Measurements from ENCODE around the gene CBX2.

DNA sequence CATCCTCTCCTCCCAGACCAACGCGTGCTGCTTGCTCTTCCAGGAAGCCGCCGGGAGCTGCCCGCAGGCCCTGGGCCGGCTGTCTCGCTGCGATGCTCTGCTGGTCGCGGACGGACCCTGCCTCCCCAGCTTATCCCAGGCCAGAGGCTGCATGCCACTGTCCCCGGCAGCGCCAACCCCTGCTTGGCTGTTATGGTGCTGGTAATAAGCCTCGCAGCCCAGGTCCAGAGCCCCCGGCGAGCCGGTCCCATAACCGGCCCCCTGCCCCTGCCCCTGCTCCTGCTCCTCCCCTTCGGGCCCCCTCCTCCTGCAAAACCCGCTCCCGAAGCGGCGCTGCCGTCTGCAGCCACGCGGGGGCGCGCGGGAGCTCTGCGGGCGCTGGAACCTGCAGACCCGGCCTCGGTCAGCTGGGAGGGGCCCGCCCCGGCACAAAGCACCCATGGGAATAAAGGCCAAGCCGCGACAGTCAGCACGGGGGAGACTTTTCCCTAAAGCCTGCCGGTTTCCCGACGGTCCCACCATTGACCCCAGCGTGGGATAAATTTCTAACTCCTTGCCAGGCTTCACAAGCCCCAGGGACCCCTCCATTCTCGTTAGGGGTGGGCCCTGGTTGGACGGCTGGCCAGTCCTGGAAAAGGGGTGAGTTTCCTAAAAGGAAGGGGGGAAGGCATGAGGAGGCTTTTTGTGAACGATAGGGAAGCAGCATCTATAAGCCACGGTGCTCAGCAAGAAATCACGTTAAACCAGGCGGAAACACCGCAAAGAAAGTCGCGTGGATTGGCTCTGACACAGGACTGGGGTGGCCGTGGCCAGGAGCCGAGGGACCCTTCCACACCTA is 36.0 kb upstream of the CBX2 start:
- TF ChIP-seq, protein P1, sequence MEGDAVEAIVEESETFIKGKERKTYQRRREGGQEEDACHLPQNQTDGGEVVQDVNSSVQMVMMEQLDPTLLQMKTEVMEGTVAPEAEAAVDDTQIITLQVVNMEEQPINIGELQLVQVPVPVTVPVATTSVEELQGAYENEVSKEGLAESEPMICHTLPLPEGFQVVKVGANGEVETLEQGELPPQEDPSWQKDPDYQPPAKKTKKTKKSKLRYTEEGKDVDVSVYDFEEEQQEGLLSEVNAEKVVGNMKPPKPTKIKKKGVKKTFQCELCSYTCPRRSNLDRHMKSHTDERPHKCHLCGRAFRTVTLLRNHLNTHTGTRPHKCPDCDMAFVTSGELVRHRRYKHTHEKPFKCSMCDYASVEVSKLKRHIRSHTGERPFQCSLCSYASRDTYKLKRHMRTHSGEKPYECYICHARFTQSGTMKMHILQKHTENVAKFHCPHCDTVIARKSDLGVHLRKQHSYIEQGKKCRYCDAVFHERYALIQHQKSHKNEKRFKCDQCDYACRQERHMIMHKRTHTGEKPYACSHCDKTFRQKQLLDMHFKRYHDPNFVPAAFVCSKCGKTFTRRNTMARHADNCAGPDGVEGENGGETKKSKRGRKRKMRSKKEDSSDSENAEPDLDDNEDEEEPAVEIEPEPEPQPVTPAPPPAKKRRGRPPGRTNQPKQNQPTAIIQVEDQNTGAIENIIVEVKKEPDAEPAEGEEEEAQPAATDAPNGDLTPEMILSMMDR (IDR thresholded peaks at IDR 0.05): peak; percentile 88 to 99 (median 97)
- TF ChIP-seq EP300 (IDR thresholded peaks at IDR 0.05): peak in 1 of 2 donors; percentile 26
